WTC11 (cell line): ENCODE data around the gene GTF2I.
"Not testable (repeated sequence)": the region's sequence is repeated elsewhere in the genome, so short reads cannot be mapped to it uniquely, and the experiment has no call there.

Experiments
- CBFB ChIP-seq: sonication (generic); formaldehyde crosslinking; IDR thresholded peaks from 2 replicates; pipeline ENCODE4 v1.8.1; 2022; ENCODE audit warnings: mild to moderate bottlenecking, low read depth, missing genetic modification reagents
- ESRRA ChIP-seq: sonication (generic); formaldehyde crosslinking; IDR thresholded peaks from 2 replicates; pipeline ENCODE4 v1.8.1; 2022; ENCODE audit warnings: mild to moderate bottlenecking, missing genetic modification reagents, borderline replicate concordance
- JUN ChIP-seq: sonication (generic); formaldehyde crosslinking; IDR thresholded peaks from 2 replicates; pipeline ENCODE4 v1.8.0; 2023; ENCODE audit warnings: mild to moderate bottlenecking, missing genetic modification reagents
- TF ChIP-seq, protein P1 (sequence below): fragments of 200-600 bp; IDR thresholded peaks from 2 replicates; pipeline ENCODE4 v1.8.0; 2022; ENCODE audit warnings: antibody characterized with exemption
- TF ChIP-seq, protein P2 (sequence below): sonication (generic); formaldehyde crosslinking; IDR thresholded peaks from 2 replicates; pipeline ENCODE4 v1.8.1; 2023; ENCODE audit warnings: mild to moderate bottlenecking, missing genetic modification reagents, moderate library complexity

DNA sequence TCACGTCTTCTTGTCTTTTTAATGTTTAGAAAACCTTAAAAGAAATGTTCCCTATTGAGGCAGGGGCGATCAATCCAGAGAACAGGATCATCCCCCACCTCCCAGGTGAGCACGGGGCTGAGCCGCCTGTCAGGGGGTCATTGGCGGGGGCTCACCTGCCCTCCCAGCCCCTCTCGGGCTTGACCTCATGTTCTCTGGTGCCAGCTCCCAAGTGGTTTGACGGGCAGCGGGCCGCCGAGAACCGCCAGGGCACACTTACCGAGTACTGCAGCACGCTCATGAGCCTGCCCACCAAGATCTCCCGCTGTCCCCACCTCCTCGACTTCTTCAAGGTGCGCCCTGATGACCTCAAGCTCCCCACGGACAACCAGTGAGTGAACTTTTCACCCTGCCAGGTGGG lies 121.5 kb downstream of the GTF2I start:
- TF ChIP-seq ESRRA, JUN, CBFB (CRISPR knock-in tag): not testable (repeated sequence)
- TF ChIP-seq, protein P1, sequence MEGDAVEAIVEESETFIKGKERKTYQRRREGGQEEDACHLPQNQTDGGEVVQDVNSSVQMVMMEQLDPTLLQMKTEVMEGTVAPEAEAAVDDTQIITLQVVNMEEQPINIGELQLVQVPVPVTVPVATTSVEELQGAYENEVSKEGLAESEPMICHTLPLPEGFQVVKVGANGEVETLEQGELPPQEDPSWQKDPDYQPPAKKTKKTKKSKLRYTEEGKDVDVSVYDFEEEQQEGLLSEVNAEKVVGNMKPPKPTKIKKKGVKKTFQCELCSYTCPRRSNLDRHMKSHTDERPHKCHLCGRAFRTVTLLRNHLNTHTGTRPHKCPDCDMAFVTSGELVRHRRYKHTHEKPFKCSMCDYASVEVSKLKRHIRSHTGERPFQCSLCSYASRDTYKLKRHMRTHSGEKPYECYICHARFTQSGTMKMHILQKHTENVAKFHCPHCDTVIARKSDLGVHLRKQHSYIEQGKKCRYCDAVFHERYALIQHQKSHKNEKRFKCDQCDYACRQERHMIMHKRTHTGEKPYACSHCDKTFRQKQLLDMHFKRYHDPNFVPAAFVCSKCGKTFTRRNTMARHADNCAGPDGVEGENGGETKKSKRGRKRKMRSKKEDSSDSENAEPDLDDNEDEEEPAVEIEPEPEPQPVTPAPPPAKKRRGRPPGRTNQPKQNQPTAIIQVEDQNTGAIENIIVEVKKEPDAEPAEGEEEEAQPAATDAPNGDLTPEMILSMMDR = not testable (repeated sequence)
- TF ChIP-seq, protein P2, sequence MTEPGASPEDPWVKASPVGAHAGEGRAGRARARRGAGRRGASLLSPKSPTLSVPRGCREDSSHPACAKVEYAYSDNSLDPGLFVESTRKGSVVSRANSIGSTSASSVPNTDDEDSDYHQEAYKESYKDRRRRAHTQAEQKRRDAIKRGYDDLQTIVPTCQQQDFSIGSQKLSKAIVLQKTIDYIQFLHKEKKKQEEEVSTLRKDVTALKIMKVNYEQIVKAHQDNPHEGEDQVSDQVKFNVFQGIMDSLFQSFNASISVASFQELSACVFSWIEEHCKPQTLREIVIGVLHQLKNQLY = not testable (repeated sequence)
